Measurements from ENCODE around the gene FILIP1.

- TF ChIP-seq EGR1 (IDR thresholded peaks at IDR 0.05; ENCODE audit: borderline replicate concordance, low read depth, low read length), result no peak
- no peak for TF ChIP-seq CTCF (IDR thresholded peaks at IDR 0.05; ENCODE audit: control extremely low read depth in 1 of 3, insufficient read depth in 1 of 3, low read depth in 1 of 3, low read length in 3 of 3)
- TF ChIP-seq SP1 (IDR thresholded peaks at IDR 0.05; ENCODE audit: low read depth, low read length), result no peak
- TF ChIP-seq NANOG (IDR thresholded peaks at IDR 0.05; ENCODE audit: insufficient read depth, low read depth, low read length, poor library complexity, severe bottlenecking), result no peak
- no peak for TF ChIP-seq GABPA (IDR thresholded peaks at IDR 0.05; ENCODE audit: borderline replicate concordance, insufficient read depth, low read length)
- TF ChIP-seq YY1 (IDR thresholded peaks at IDR 0.05; ENCODE audit: low read depth, low read length), result no peak
- TF ChIP-seq HDAC2 (IDR thresholded peaks at IDR 0.05; ENCODE audit: borderline replicate concordance in 1 of 2, low read depth in 2 of 2, low read length in 2 of 2), result no peak
- TF ChIP-seq USF2 (IDR thresholded peaks at IDR 0.05; ENCODE audit: low read length), result no peak
- no peak for TF ChIP-seq TEAD4 (IDR thresholded peaks at IDR 0.05; ENCODE audit: low read depth, low read length)
- no peak for TF ChIP-seq MAX (IDR thresholded peaks at IDR 0.05)
- no peak for TF ChIP-seq FOSL1 (IDR thresholded peaks at IDR 0.05; ENCODE audit: insufficient read depth, low read depth, low read length)
- TF ChIP-seq EP300 (IDR thresholded peaks at IDR 0.05; ENCODE audit: borderline replicate concordance in 1 of 2, low read depth in 2 of 2, low read length in 2 of 2), result no peak
- no peak for TF ChIP-seq POLR2A (IDR thresholded peaks at IDR 0.05; ENCODE audit: control extremely low read depth in 1 of 2, low read depth in 2 of 2, low read length in 2 of 2)
Observed at GRCh38 chr6:75315978-75316377, 177.6 kb downstream of the FILIP1 start.

Measured in H1 (cell line).